ENCODE results near the gene RSPO1.

RSPO1 gene

GRCh38 chr1:37629726-37630425 lies 4.8 kb downstream of the RSPO1 start:
- FAIRE-seq (no peak), DNase-seq (ENCODE audit: insufficient read length, low spot score) (no peak)
- TF ChIP-seq POU2F2 (IDR thresholded peaks at IDR 0.05; ENCODE audit: low read depth, low read length) = no peak
- TF ChIP-seq POLR2AphosphoS5 (IDR thresholded peaks at IDR 0.05; ENCODE audit: low read depth, low read length) = no peak
- TF ChIP-seq SPI1 (IDR thresholded peaks at IDR 0.05; ENCODE audit: low read depth, low read length) = no peak
- TF ChIP-seq PAX5 (IDR thresholded peaks at IDR 0.05; ENCODE audit: insufficient read depth, low read length, severe bottlenecking) = no peak
- no peak for TF ChIP-seq TAF1 (IDR thresholded peaks at IDR 0.05; ENCODE audit: low read depth, low read length)
- no peak for TF ChIP-seq POLR2A (IDR thresholded peaks at IDR 0.05; ENCODE audit: low read depth, low read length)

DNA sequence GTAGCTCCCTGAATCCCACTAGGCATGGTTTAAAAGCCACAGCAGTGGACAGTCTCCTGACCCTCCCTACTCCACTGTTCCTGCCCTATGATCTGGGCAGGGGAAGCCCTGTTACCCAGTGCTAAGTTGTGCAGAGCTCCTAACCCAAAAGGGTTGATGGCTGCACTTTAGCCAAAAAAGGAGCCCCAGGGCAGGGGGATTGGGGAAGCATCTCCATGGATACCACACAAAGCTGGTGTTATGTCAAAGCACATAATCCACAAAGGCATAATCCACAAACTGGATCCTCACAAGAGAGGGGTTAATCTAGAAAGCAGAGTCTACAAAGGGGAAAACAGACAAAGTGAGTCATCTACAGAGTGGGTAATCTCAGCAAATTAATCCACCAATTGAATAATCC lies 5.7 kb downstream of the RSPO1 start:
- FAIRE-seq (no peak), DNase-seq (ENCODE audit: insufficient read length, low spot score) (no peak)
- no peak for TF ChIP-seq TAF1 (IDR thresholded peaks at IDR 0.05; ENCODE audit: low read depth, low read length)
- TF ChIP-seq POLR2A (IDR thresholded peaks at IDR 0.05; ENCODE audit: low read depth, low read length) = no peak
- TF ChIP-seq PAX5 (IDR thresholded peaks at IDR 0.05; ENCODE audit: insufficient read depth, low read length, severe bottlenecking) = no peak
- TF ChIP-seq SPI1 (IDR thresholded peaks at IDR 0.05; ENCODE audit: low read depth, low read length) = no peak

DNA sequence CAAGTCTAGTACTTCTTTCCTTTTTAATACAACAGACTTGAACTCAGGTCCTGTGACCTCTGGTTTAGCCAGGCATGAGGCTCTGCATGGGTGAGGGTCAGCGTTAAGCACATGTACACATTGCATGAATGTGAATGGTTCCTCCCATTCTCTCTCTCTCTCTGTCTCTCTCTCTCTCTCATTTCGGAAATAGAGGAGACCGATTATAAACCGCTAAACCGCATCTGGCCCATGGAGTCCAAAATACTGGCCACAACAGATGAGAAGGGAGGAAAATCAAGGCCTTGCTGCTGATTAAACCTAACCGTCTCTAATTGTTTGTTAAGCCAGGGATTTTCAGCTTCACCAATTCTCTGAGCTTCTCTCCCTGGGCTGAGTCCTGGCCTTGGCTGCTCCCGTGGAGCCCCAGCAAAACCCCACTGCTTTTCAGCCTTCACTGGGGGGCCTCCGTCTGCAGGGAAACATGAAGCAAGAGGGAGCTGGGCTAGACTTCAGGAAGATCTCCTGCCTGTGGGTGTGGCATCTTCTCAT lies 6.6 kb downstream of the RSPO1 start:
- TF ChIP-seq SPI1 (IDR thresholded peaks at IDR 0.05; ENCODE audit: low read depth, low read length) = no peak
- TF ChIP-seq POLR2A (IDR thresholded peaks at IDR 0.05; ENCODE audit: low read depth, low read length) = no peak
- no peak for TF ChIP-seq POU2F2 (IDR thresholded peaks at IDR 0.05; ENCODE audit: low read depth, low read length)
- no peak for TF ChIP-seq TAF1 (IDR thresholded peaks at IDR 0.05; ENCODE audit: low read depth, low read length)
- TF ChIP-seq POLR2AphosphoS5 (IDR thresholded peaks at IDR 0.05; ENCODE audit: low read depth, low read length) = no peak
- TF ChIP-seq PAX5 (IDR thresholded peaks at IDR 0.05; ENCODE audit: insufficient read depth, low read length, severe bottlenecking) = no peak
- FAIRE-seq (no peak), DNase-seq (ENCODE audit: insufficient read length, low spot score) (no peak)

GRCh38 chr1:37622131-37622530 lies 12.6 kb downstream of the RSPO1 start:
- FAIRE-seq (no peak), DNase-seq (ENCODE audit: insufficient read length, low spot score) (no peak)
- TF ChIP-seq POLR2AphosphoS5 (IDR thresholded peaks at IDR 0.05; ENCODE audit: low read depth, low read length) (no peak), SPI1 (IDR thresholded peaks at IDR 0.05; ENCODE audit: low read depth, low read length) (no peak), POLR2A (IDR thresholded peaks at IDR 0.05; ENCODE audit: low read depth, low read length) (no peak), TAF1 (IDR thresholded peaks at IDR 0.05; ENCODE audit: low read depth, low read length) (no peak), PAX5 (IDR thresholded peaks at IDR 0.05; ENCODE audit: insufficient read depth, low read length, severe bottlenecking) (no peak), POU2F2 (IDR thresholded peaks at IDR 0.05; ENCODE audit: low read depth, low read length) (no peak)

- TF ChIP-seq SPI1 (IDR thresholded peaks at IDR 0.05; ENCODE audit: low read depth, low read length) = no peak
- TF ChIP-seq PAX5 (IDR thresholded peaks at IDR 0.05; ENCODE audit: insufficient read depth, low read length, severe bottlenecking) = no peak
- no peak for TF ChIP-seq POU2F2 (IDR thresholded peaks at IDR 0.05; ENCODE audit: low read depth, low read length)
- TF ChIP-seq POLR2A (IDR thresholded peaks at IDR 0.05; ENCODE audit: low read depth, low read length) = no peak
- no peak for TF ChIP-seq TAF1 (IDR thresholded peaks at IDR 0.05; ENCODE audit: low read depth, low read length)
- TF ChIP-seq POLR2AphosphoS5 (IDR thresholded peaks at IDR 0.05; ENCODE audit: low read depth, low read length) = no peak
- FAIRE-seq = no peak
These were observed 13.3 kb downstream of the RSPO1 start for GRCh38 chr1:37621326-37621870.

GRCh38 chr1:37620707-37621106 lies 14.0 kb downstream of the RSPO1 start:
- TF ChIP-seq TAF1 (IDR thresholded peaks at IDR 0.05; ENCODE audit: low read depth, low read length) = no peak
- no peak for TF ChIP-seq POU2F2 (IDR thresholded peaks at IDR 0.05; ENCODE audit: low read depth, low read length)
- no peak for TF ChIP-seq SPI1 (IDR thresholded peaks at IDR 0.05; ENCODE audit: low read depth, low read length)
- TF ChIP-seq PAX5 (IDR thresholded peaks at IDR 0.05; ENCODE audit: insufficient read depth, low read length, severe bottlenecking) = no peak
- TF ChIP-seq POLR2AphosphoS5 (IDR thresholded peaks at IDR 0.05; ENCODE audit: low read depth, low read length) = no peak
- no peak for TF ChIP-seq POLR2A (IDR thresholded peaks at IDR 0.05; ENCODE audit: low read depth, low read length)
- DNase-seq (ENCODE audit: insufficient read length, low spot score) (no peak), FAIRE-seq (no peak)

More at GRCh38 chr1:37621326-37621870, 13.3 kb downstream of the RSPO1 start:
- DNase-seq (ENCODE audit: insufficient read length, low spot score) = no peak

GRCh38 chr1:37616330-37616729 lies 18.4 kb downstream of the RSPO1 start:
- FAIRE-seq (no peak), DNase-seq (ENCODE audit: insufficient read length, low spot score) (no peak)
- TF ChIP-seq TAF1 (IDR thresholded peaks at IDR 0.05; ENCODE audit: low read depth, low read length) = no peak
- no peak for TF ChIP-seq SPI1 (IDR thresholded peaks at IDR 0.05; ENCODE audit: low read depth, low read length)
- TF ChIP-seq POLR2A (IDR thresholded peaks at IDR 0.05; ENCODE audit: low read depth, low read length) = no peak
- TF ChIP-seq POLR2AphosphoS5 (IDR thresholded peaks at IDR 0.05; ENCODE audit: low read depth, low read length) = no peak
- TF ChIP-seq PAX5 (IDR thresholded peaks at IDR 0.05; ENCODE audit: insufficient read depth, low read length, severe bottlenecking) = no peak
- TF ChIP-seq POU2F2 (IDR thresholded peaks at IDR 0.05; ENCODE audit: low read depth, low read length) = no peak

GRCh38 chr1:37614105-37614504 lies 20.6 kb downstream of the RSPO1 start:
- DNase-seq (ENCODE audit: insufficient read length, low spot score) (no peak), FAIRE-seq (no peak)
- no peak for TF ChIP-seq POU2F2 (IDR thresholded peaks at IDR 0.05; ENCODE audit: low read depth, low read length)
- TF ChIP-seq TAF1 (IDR thresholded peaks at IDR 0.05; ENCODE audit: low read depth, low read length) = no peak
- TF ChIP-seq PAX5 (IDR thresholded peaks at IDR 0.05; ENCODE audit: insufficient read depth, low read length, severe bottlenecking) = no peak
- TF ChIP-seq POLR2AphosphoS5 (IDR thresholded peaks at IDR 0.05; ENCODE audit: low read depth, low read length) = no peak
- TF ChIP-seq SPI1 (IDR thresholded peaks at IDR 0.05; ENCODE audit: low read depth, low read length) = no peak
- no peak for TF ChIP-seq POLR2A (IDR thresholded peaks at IDR 0.05; ENCODE audit: low read depth, low read length)

DNA sequence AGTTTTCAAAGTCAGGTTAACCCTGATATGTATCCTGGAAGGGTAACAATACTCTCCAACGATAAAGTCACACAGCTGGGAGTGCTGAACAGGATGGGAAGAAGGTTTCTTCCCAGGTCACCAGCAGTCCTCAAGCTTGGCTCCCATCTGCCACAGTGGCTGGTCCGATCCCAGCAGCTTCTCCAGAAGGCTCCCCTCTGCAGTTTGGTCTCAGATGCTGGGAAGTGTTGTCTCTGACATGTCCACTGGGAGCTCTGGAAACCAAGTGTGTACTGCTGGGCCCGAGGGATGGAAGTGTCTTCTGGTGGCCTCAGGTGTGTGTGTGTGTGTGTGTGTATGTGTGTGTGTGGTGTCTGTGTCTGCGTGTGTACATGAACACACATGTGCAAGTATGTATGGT lies 22.5 kb downstream of the RSPO1 start:
- TF ChIP-seq PAX5 (IDR thresholded peaks at IDR 0.05; ENCODE audit: insufficient read depth, low read length, severe bottlenecking) (no peak), POU2F2 (IDR thresholded peaks at IDR 0.05; ENCODE audit: low read depth, low read length) (no peak), SPI1 (IDR thresholded peaks at IDR 0.05; ENCODE audit: low read depth, low read length) (no peak)
- FAIRE-seq = no peak

More for the DNA sequence above, 22.5 kb downstream of the RSPO1 start:
- no peak for DNase-seq (ENCODE audit: insufficient read length, low spot score)

Measured in GM12891 (cell line).